Kidney (tissue), 14 donors: ENCODE data around the gene FANCC. TPM values are rescaled to one million over a fixed set of nuclear protein-coding genes. Genes with fewer than 3 reads are reported as not detected.
A peak's percentile ranks its signal among the peaks of the same experiment; 100 is the strongest.

Experiments used
- DNase-seq, 5 donors: peaks; one replicate each; pipeline ENCODE4 v3.0.0-alpha.2; 2013 to 2020
- FAIRE-seq: peaks from 2 replicates; lab custom pipeline; 2012; peaks lifted over from hg19 to GRCh38; lab: Jason Lieb, UNC
- H3K27ac ChIP-seq, 2 donors: one replicate each; pipeline ENCODE4 v1.7.0; 2013; ENCODE audit warnings: low read depth in 2 of 2, low read length in 2 of 2, inconsistent platforms in 1 of 2
- H3K27me3 ChIP-seq: one replicate; pipeline ENCODE4 v1.7.1; 2013; ENCODE audit warnings: low read length, inconsistent platforms; ENCODE audit not compliant: control insufficient read depth, insufficient read depth
- H3K36me3 ChIP-seq, 3 donors: one replicate each; pipeline versions ENCODE4 v1.7.0 to v1.7.1; 2013; ENCODE audit warnings: low read length in 3 of 3, control low read depth in 1 of 3, inconsistent platforms in 1 of 3; ENCODE audit not compliant: insufficient read depth in 3 of 3, control insufficient read depth in 2 of 3
- H3K4me1 ChIP-seq, 3 donors: one replicate each; pipeline versions ENCODE4 v1.7.0 to v1.7.1; 2013; ENCODE audit warnings: low read length in 3 of 3, inconsistent platforms in 1 of 3, low read depth in 1 of 3; ENCODE audit not compliant: control insufficient read depth in 2 of 3, insufficient read depth in 2 of 3
- H3K4me3 ChIP-seq, 3 donors: one replicate each; pipeline versions ENCODE4 v1.7.0 to v1.8.1; 2013; ENCODE audit warnings: low read length in 3 of 3, control low read depth in 1 of 3, inconsistent platforms in 1 of 3
- H3K9ac ChIP-seq, 3 donors: one replicate each; pipeline versions ENCODE4 v1.7.0 to v1.7.1; 2013; ENCODE audit warnings: low read length in 3 of 3, control low read depth in 1 of 3, inconsistent platforms in 1 of 3
- H3K9me3 ChIP-seq, 3 donors: one replicate each; pipeline versions ENCODE4 v1.7.0 to v1.7.1; 2013; ENCODE audit warnings: low read length in 3 of 3, control low read depth in 1 of 3, inconsistent platforms in 1 of 3; ENCODE audit not compliant: control insufficient read depth in 2 of 3, insufficient read depth in 1 of 3
- CTCF ChIP-seq: IDR thresholded peaks from 3 replicates; pipeline ENCODE4 v1.5.1; 2012; ENCODE audit warnings: mild to moderate bottlenecking, moderate library complexity, borderline replicate concordance; ENCODE audit not compliant: insufficient read depth; ENCODE audit errors: extremely low read depth
- intact Hi-C: fragments of 100-400 bp; cut with DNase I; formaldehyde crosslinking; loops from one replicate; pipeline ENCODE4 v1.11.1; 2022
- polyA plus RNA-seq: library from polyadenylated mRNA; stranded (reverse); fragments of 350-450 nt; fragmentation: Illumina TruSeq; extraction: RNeasy Lipid Tissue Mini Kit (QIAGEN cat#74804); gene quantifications from one replicate; pipeline ENCODE4 v1.2.3, GENCODE V29; 2014; ENCODE audit warnings: low read depth, low replicate concordance; ENCODE audit not compliant: insufficient read depth
- total RNA-seq: library from RNA; stranded (reverse); fragmentation: NEBNext Ultra II Directional; extraction: Animal tissue kit (Norgen Biotek cat#: 25700); gene quantifications from one replicate; pipeline ENCODE4 v1.2.1, GENCODE V29; 2021
- donor health status: control.
- donor health status: control.
- donor health status: control.
- donor health status: control.
- donor health status: control.
- donor health status: DM: yes; HTN: yes; CAD: no.
- donor health status: Normal renal cell carcinoma (clear cell type).

The FANCC gene
- total and polyA plus RNA-seq, 2 donors from 2014 or later: 7.5 to 10.8 TPM

GRCh38 chr9:95078939-95079338 lies 238.6 kb downstream of the FANCC start:
- peak in 2 of 5 donors; percentile 35 to 51 for DNase-seq

GRCh38 chr9:95078511-95078910 lies 239.0 kb downstream of the FANCC start:
- FAIRE-seq (no peak), DNase-seq (peak in 1 of 5 donors; percentile 41)
- intact Hi-C loops: no loop called here
- Histone ChIP-seq H3K4me3 (no peak overlapping the region), H3K4me1 (peaks cover 4 to 31% (median 18%) of the 10 kb centered on the region in 3 donors), H3K9me3 (no peaks in the 10 kb centered on the region), H3K9ac (peak overlapping the region in 1 of 3 donors; percentile 57), H3K27ac (no peak overlapping the region), H3K27me3 (no peaks in the 10 kb centered on the region), H3K36me3 (peaks cover 8 to 43% (median 29%) of the 10 kb centered on the region in 3 donors)
- TF ChIP-seq CTCF: no peak

More at GRCh38 chr9:95078939-95079338, 238.6 kb downstream of the FANCC start:
- H3K4me3 ChIP-seq: no peak overlapping the region
- H3K27me3 ChIP-seq: no peaks in the 10 kb centered on the region
- no peak overlapping the region for H3K27ac ChIP-seq
- no peak for TF ChIP-seq CTCF
- H3K36me3 ChIP-seq: peaks cover 8 to 47% (median 28%) of the 10 kb centered on the region in 3 donors
- FAIRE-seq: no peak
- H3K9ac ChIP-seq: peak overlapping the region in 1 of 3 donors; percentile 57
- peaks cover 4 to 30% (median 18%) of the 10 kb centered on the region in 3 donors for H3K4me1 ChIP-seq
- intact Hi-C loops: no loop called here
- no peaks in the 10 kb centered on the region for H3K9me3 ChIP-seq

GRCh38 chr9:95077766-95078370 lies 239.6 kb downstream of the FANCC start:
- Histone ChIP-seq H3K27ac (peak overlapping the region in 1 of 2 donors; percentile 8), H3K4me1 (peaks cover 4 to 30% (median 18%) of the 10 kb centered on the region in 3 donors), H3K36me3 (peaks cover 4 to 37% (median 22%) of the 10 kb centered on the region in 3 donors), H3K9ac (peak overlapping the region in 1 of 3 donors; percentile 57), H3K4me3 (no peak overlapping the region), H3K9me3 (no peaks in the 10 kb centered on the region), H3K27me3 (no peaks in the 10 kb centered on the region)
- intact Hi-C loops: no loop called here
- DNase-seq: peak in 1 of 5 donors; percentile 23
- no peak for TF ChIP-seq CTCF
- no peak for FAIRE-seq
